WTC11 (cell line): Measurements from ENCODE around the gene SARDH.

Experiments used
- FOXK1 ChIP-seq: sonication (generic); formaldehyde crosslinking; IDR thresholded peaks from 2 replicates; pipeline ENCODE4 v1.8.0; 2022; ENCODE audit warnings: mild to moderate bottlenecking, moderate library complexity, missing genetic modification reagents
- MXD4 ChIP-seq: fragments of 250-450 bp; sonication (Bioruptor Pico); IDR thresholded peaks from 2 replicates; pipeline ENCODE4 v1.8.0; 2021; ENCODE audit warnings: mild to moderate bottlenecking, moderate library complexity, borderline replicate concordance
- TF ChIP-seq, protein P1 (sequence below): sonication (generic); formaldehyde crosslinking; IDR thresholded peaks from 2 replicates; pipeline ENCODE4 v1.8.1; 2023; ENCODE audit warnings: mild to moderate bottlenecking, missing genetic modification reagents, borderline replicate concordance
- TF ChIP-seq, protein P2 (sequence below): fragments of 200-600 bp; IDR thresholded peaks from 2 replicates; pipeline ENCODE4 v1.8.0; 2022; ENCODE audit warnings: antibody characterized with exemption

DNA sequence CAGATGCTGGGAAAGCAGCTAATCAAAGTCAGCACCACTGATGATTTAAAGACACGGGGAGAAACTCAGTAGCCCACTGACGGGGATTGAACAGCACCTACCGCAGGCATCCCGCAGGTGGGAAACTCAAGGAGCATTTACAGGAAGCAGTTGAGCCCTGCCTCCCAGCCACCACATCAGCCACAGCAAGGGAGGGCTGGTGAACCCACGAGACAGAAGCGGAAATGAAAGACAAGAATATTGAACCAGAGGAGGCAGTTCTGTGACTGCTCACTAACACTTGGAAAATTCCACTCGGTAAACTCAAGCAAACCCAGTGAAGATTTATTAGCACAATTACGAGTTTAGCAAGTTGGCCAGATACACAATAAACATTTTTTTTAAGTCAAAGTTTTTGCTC is 118.4 kb downstream of the SARDH start:
- TF ChIP-seq, protein P1, sequence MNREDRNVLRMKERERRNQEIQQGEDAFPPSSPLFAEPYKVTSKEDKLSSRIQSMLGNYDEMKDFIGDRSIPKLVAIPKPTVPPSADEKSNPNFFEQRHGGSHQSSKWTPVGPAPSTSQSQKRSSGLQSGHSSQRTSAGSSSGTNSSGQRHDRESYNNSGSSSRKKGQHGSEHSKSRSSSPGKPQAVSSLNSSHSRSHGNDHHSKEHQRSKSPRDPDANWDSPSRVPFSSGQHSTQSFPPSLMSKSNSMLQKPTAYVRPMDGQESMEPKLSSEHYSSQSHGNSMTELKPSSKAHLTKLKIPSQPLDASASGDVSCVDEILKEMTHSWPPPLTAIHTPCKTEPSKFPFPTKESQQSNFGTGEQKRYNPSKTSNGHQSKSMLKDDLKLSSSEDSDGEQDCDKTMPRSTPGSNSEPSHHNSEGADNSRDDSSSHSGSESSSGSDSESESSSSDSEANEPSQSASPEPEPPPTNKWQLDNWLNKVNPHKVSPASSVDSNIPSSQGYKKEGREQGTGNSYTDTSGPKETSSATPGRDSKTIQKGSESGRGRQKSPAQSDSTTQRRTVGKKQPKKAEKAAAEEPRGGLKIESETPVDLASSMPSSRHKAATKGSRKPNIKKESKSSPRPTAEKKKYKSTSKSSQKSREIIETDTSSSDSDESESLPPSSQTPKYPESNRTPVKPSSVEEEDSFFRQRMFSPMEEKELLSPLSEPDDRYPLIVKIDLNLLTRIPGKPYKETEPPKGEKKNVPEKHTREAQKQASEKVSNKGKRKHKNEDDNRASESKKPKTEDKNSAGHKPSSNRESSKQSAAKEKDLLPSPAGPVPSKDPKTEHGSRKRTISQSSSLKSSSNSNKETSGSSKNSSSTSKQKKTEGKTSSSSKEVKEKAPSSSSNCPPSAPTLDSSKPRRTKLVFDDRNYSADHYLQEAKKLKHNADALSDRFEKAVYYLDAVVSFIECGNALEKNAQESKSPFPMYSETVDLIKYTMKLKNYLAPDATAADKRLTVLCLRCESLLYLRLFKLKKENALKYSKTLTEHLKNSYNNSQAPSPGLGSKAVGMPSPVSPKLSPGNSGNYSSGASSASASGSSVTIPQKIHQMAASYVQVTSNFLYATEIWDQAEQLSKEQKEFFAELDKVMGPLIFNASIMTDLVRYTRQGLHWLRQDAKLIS (CRISPR knock-in tag), result no peak
- TF ChIP-seq, protein P2, sequence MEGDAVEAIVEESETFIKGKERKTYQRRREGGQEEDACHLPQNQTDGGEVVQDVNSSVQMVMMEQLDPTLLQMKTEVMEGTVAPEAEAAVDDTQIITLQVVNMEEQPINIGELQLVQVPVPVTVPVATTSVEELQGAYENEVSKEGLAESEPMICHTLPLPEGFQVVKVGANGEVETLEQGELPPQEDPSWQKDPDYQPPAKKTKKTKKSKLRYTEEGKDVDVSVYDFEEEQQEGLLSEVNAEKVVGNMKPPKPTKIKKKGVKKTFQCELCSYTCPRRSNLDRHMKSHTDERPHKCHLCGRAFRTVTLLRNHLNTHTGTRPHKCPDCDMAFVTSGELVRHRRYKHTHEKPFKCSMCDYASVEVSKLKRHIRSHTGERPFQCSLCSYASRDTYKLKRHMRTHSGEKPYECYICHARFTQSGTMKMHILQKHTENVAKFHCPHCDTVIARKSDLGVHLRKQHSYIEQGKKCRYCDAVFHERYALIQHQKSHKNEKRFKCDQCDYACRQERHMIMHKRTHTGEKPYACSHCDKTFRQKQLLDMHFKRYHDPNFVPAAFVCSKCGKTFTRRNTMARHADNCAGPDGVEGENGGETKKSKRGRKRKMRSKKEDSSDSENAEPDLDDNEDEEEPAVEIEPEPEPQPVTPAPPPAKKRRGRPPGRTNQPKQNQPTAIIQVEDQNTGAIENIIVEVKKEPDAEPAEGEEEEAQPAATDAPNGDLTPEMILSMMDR, result no peak
- TF ChIP-seq MXD4 (CRISPR knock-in tag) (no peak), FOXK1 (CRISPR knock-in tag) (no peak)
